ENCODE results near the gene NTRK2.

NTRK2 gene

GRCh38 chr9:84736081-84736480 is 66.6 kb downstream of the NTRK2 start:
- no peak for DNase-seq (ENCODE audit: low read depth)

- DNase-seq (ENCODE audit: low read depth) = no peak
These were observed 67.0 kb downstream of the NTRK2 start for GRCh38 chr9:84736536-84736935.

DNA sequence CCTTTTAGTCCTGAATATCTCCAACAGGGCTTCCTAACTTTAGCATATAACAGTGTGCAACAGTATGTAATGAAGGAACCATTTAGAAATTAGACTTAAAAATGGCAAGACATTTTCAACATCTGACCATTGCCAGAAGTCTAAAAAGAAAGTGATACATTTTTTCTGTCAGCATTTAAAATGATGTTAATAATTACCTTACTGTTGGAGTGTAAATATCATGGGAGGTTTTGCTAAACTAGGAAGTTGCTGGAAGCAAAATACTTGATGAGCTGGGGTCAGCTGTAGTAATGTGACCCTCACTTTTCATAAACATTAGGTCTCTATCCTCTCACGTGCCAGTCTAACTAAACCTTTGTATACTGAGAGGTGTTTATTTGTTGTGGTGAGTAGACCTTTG is 68.8 kb downstream of the NTRK2 start:
- no peak for DNase-seq (ENCODE audit: low read depth)

DNA sequence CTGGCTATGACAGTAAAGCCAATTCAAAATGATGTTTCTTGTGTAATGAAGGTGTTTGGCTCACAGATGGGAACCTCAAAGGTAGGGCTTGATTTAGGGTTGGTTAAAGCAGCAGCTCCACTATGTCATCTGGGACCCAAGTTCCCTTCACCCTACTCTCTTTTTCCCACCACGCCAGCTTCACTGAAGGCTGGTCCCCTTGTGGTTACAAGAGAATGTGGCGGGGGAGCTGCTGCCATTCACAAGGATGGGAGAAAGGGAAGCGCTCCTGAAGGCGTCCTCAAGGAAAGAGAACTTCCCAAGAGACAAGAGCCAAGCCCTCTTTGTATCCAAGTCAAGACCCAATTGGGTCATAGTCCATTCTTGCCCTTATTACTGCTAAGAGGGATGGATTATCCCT is 72.7 kb downstream of the NTRK2 start:
- DNase-seq (ENCODE audit: low read depth) = no peak

- no peak for DNase-seq (ENCODE audit: low read depth)
These were observed 74.7 kb downstream of the NTRK2 start for GRCh38 chr9:84744195-84744594.

DNA sequence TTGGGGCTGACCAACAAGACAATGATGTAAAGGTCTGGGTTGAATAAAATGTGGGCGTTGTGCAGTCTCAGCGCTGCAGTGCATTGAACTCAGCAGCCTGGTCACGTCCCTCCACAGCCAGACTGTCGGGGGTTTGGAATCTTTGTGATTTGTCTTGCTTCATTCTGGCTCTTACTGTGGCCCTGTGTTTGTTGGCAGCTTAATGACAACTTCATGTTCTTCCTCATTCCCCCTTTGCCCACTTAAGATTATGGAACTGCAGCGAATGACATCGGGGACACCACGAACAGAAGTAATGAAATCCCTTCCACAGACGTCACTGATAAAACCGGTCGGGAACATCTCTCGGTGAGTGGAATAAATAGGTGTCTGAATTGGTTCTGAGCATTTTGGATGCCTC is 75.2 kb downstream of the NTRK2 start:
- DNase-seq (ENCODE audit: low read depth) = no peak

DNA sequence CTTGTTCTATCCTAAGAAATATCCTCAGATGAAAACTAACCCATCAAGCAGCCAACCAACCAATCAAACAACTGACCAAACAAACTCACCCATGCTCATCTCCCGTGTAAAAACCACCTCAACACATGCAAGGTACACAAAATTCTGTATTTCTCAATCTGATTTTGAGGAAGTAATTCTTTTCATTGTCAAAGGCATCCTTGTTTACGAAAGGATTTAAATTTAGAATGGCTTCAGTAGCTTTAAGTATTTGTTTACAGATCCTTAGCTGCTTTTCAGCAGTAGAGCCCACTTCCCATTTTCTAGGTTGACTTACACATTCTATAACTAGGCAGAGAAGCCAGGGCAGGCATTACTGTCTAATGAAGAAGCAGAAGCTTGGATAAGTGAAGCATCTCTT is 78.6 kb downstream of the NTRK2 start:
- no peak for DNase-seq (ENCODE audit: low read depth)

GRCh38 chr9:84750152-84750865 is 80.8 kb downstream of the NTRK2 start:
- DNase-seq (ENCODE audit: low read depth) = no peak

DNA sequence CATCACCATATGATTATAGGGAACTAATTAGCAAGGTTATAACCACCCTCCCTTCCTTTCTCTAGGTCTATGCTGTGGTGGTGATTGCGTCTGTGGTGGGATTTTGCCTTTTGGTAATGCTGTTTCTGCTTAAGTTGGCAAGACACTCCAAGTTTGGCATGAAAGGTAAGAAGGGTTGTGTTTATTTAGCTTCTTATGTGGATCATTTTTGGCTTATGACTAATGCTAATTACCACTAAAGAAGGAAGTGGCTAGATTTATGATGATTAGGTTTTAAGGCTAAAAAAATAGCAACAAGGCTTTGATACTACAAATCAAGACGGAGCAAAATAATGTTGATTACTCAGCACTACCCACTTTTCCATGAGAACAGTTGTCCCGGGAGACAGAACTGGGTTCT is 82.4 kb downstream of the NTRK2 start:
- DNase-seq (ENCODE audit: low read depth) = no peak

DNA sequence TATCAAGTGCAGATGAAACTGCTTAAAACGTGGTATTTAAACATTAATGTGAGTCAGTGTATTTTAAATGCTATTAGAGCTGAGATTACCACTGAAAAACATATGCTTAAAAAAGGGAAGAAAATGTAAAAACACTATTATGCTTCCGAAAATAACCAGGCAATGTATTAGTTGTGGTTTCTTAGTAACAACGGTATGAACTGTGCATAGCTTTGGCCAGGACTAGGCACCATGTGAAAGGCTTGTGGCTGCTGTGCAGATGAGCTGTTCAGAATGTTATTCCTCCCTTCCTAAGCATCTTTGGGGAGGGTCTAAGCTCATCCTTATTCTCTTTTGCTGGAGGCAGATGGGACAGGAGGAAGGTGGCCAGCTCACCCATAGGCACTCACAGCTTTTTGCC is 84.9 kb downstream of the NTRK2 start:
- DNase-seq (ENCODE audit: low read depth) = no peak

- DNase-seq (ENCODE audit: low read depth) = no peak
These were observed 85.4 kb downstream of the NTRK2 start for GRCh38 chr9:84754881-84755280.

DNA sequence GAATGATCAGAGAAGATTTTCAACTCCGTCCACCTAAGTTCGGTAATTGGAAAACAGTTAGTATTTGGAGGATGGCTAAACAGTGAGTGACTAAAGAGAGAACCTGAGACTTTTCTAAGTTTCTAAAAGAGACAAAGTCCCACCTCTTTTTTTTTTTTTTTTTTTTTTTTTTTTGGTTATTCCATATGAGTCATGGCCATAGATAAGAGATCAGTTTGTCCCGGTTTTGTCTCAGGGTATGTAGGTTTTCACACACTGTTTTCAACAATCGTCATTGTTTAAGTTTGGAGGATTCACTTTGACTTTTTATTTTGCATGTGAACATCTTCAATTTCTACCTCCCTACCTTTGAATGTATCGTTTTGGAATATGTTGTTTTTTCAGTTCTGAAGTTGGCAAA is 85.9 kb downstream of the NTRK2 start:
- no peak for DNase-seq (ENCODE audit: low read depth)

DNA sequence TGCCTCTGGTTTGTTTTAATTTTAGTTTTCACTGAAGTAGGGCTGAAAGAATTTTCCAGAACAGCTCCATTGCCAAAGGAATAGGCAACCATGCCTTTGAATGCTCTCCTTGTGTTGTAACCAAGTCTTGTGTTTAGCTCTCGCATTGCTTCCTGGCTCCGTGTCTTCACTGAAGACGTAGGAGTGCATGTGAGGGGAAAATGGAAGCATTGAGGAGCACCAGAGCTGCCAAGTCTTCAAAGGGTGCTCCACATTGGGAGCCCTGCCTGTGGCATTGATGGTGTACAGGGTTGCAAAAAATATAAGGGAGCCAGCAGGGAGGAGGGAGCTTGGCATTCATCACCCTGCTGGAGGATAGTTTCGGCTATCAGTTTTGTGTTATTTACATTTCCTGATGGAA is 86.6 kb downstream of the NTRK2 start:
- DNase-seq (ENCODE audit: low read depth) = no peak

GRCh38 chr9:84756731-84757130 is 87.2 kb downstream of the NTRK2 start:
- DNase-seq (ENCODE audit: low read depth) = no peak

DNA sequence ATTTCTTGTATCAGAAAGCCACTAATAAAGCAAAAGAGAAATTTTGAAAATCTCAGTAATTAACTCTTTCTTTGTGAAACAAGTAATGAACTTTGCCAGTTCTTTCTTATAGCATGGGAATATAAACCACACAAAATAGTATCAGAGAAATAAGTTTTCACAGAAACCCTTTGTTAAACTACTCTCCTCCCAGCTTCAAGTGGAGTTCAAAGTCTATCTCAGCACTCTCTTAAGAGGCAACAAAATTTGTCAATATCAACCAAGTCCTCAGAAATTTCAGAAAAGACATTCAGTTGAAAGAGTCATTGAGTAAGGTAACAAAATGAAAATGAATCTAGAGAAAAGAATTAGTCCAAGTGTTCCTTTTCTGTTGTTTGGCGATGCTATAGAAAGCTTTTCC is 89.3 kb downstream of the NTRK2 start:
- no peak for DNase-seq (ENCODE audit: low read depth)

- DNase-seq (ENCODE audit: low read depth) = peak; percentile 11
These were observed 89.8 kb downstream of the NTRK2 start for GRCh38 chr9:84759300-84759750.

DNA sequence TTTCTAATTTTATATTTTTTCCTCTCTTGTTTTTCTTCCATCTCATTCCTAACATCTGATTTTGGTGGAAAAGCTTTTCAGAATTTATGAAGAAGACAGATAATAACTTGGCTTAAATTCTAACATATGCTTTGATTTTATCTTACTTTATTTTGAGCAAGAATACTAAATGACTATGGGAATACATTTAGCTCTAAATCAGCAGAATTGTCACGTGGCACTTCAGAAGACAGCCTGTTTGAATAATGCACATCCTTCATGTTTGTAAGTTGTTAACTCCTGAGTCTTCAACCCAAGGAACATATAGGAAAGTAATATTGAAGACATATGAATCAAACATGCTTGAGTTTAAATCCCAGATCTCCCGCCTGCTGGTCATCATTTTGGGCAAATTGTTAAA is 90.3 kb downstream of the NTRK2 start:
- no peak for DNase-seq (ENCODE audit: low read depth)

DNA sequence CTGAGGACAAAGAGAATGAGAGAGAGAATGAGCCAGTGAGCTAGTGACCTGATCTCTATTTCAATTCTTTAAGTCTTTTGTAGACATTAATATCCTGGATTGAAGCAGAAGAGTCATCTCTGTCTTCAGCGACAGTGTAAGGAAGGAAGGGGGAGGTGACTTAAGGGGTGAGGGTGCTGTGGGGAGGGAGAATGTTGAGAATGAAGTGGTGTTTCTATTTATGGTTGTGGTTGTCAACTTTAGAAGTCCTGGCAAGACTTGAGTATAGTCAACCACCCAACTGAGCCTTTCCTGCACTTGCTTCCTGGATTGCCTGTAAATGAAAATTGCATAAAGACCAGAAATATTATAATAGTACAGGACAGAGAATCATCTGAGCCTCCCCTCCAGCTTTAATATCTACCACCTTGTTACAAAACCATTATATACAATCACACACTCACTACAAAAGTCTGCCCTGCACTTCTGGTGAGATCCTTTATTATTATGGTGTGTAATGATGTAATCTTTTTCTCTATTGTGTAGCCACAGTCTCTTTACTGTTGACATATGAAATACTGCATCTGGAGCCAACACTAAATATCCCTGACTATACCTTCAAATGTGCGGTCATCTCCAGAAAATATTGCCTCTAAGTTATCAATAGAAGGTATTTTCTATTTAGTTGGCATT is 91.7 kb downstream of the NTRK2 start:
- no peak for DNase-seq (ENCODE audit: low read depth)

DNA sequence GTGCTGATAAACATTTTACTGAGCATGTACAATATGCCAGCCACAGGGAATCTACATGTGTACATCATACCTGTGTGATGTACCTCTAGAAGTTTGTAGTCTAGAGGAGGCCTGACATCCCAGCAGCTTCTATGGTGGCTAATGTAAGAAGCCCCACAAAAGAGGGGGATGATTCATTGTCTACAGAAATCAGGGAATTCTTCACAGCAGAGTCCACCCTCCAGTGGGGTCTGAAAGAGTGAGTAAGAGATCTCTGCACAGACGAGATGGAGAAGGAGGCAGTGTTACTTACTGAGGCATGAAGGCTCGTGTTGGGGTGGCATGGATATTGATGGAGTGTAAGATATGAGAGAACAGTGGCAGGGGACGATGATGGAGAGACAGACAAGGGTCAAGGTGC is 103.0 kb downstream of the NTRK2 start:
- no peak for DNase-seq (ENCODE audit: low read depth)

- DNase-seq (ENCODE audit: low read depth) = no peak
These were observed 103.5 kb downstream of the NTRK2 start for GRCh38 chr9:84773022-84773421.

DNA sequence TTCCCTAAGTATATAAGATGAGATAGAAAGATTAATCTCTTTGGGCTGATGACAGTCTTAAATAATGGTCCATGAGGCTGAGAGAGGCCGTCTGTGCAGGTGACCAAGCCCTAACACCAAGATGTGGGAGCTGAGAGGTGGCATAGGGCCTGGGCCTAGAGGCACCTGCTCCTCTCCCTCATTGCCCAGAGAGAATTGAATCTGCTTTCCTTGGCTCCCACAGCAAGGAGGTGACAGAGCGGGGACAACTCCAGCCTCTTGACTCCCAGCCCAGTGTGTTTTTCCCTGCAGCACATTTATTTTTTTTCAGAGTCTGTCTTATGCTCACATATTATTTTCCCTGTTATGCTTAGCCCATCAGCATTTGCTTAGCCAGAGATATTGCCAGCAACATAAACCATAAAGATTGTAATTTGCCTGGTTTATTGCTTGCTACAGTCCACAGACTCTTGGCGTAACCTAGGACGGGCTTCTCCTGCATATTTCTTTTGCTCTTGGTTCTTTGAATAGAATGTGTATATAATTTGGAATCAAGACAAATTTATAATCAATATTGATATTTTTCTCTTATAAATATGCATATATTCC is 105.6 kb downstream of the NTRK2 start:
- DNase-seq (ENCODE audit: low read depth) = no peak

DNA sequence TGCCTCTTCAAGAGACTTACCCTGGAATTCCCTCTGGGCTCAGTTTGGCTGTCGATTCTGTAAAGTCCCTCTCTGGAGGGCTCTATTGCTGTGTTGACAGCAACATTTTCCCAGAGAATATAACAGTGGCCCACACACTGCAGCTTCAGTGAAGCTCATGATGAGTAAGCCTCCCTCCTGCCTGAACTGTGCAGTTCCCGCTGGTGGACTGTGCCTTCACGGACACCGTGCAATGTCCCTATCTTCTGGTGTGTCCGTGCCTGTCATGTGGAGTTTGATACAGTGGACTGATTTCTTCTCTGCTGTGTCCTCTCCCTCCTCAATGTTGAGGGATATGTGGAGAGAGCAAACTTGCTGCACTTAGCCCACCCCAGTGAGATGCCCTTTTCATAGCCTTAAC is 109.0 kb downstream of the NTRK2 start:
- no peak for DNase-seq (ENCODE audit: low read depth)

GRCh38 chr9:84779883-84780282 is 110.4 kb downstream of the NTRK2 start:
- no peak for DNase-seq (ENCODE audit: low read depth)

- no peak for DNase-seq (ENCODE audit: low read depth)
These were observed 110.9 kb downstream of the NTRK2 start for GRCh38 chr9:84780385-84780784.
